Sigmoid colon (tissue), 4 donors: ENCODE results near the gene LRRC10.

Source experiments
- POLR2A ChIP-seq, 2 donors: fragments of 450-650 bp; IDR thresholded peaks; one replicate each; pipeline ENCODE4 v1.6.1; 2016; ENCODE audit warnings: antibody characterized with exemption in 2 of 2, mild to moderate bottlenecking in 2 of 2, moderate library complexity in 2 of 2
- POLR2AphosphoS5 ChIP-seq, 4 donors: sonication (generic); formaldehyde crosslinking; IDR thresholded peaks; one replicate each; pipeline ENCODE4 v1.6.1; 2017; ENCODE audit warnings: antibody characterized with exemption in 4 of 4

- TF ChIP-seq POLR2A (IDR thresholded peaks at IDR 0.05) (no peak), POLR2AphosphoS5 (IDR thresholded peaks at IDR 0.05) (no peak)
Measured at GRCh38 chr12:69627501-69627900, 16.8 kb upstream of the LRRC10 start.
